22Rv1 (cell line): ENCODE data around the gene GCGR.

Experiments
- ZFX ChIP-seq: fragments of 450-650 bp; IDR thresholded peaks from 2 replicates; pipeline ENCODE4 v1.6.1; 2017; ENCODE audit warnings: antibody characterized with exemption, borderline replicate concordance
- TF ChIP-seq, protein P1 (sequence below): fragments of 450-650 bp; IDR thresholded peaks from 2 replicates; pipeline ENCODE4 v1.5.1; 2017; ENCODE audit warnings: mild to moderate bottlenecking

DNA sequence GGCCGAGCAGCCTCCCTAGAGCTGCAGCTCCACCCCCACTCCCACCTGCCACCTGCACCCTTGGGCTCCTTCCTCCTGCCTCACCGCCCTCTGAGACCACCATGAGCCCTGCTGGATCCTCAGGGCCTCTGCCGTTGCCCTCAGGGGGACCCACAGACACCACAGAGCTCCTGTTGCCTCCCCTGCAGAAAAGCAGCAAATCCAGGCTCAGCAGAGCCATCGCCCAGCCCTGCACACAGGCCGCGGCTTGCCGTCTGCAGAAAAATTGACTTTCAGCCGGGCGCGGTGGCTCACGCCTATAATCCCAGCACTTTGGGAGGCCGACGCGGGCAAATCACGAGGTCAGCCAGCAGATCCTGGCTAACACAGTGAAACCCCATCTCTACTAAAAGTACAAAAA is 37.9 kb downstream of the GCGR start:
- TF ChIP-seq, protein P1, sequence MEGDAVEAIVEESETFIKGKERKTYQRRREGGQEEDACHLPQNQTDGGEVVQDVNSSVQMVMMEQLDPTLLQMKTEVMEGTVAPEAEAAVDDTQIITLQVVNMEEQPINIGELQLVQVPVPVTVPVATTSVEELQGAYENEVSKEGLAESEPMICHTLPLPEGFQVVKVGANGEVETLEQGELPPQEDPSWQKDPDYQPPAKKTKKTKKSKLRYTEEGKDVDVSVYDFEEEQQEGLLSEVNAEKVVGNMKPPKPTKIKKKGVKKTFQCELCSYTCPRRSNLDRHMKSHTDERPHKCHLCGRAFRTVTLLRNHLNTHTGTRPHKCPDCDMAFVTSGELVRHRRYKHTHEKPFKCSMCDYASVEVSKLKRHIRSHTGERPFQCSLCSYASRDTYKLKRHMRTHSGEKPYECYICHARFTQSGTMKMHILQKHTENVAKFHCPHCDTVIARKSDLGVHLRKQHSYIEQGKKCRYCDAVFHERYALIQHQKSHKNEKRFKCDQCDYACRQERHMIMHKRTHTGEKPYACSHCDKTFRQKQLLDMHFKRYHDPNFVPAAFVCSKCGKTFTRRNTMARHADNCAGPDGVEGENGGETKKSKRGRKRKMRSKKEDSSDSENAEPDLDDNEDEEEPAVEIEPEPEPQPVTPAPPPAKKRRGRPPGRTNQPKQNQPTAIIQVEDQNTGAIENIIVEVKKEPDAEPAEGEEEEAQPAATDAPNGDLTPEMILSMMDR: no peak
- TF ChIP-seq ZFX: no peak
